NCI-H1436 (cell line): ENCODE measurements around the gene ERMP1.
"Not testable (repeated sequence)": the region's sequence is repeated elsewhere in the genome, so short reads cannot be mapped to it uniquely, and the experiment has no call there.

Experiments
- DNase-seq: peaks from one replicate; lab custom pipeline; 2025; lab: John Stamatoyannopoulos, UW

ERMP1 gene

GRCh38 chr9:5817862-5818261 lies 15.1 kb downstream of the ERMP1 start:
- DNase-seq = no peak

- DNase-seq = no peak
These were observed 17.5 kb downstream of the ERMP1 start for GRCh38 chr9:5815461-5815860.

GRCh38 chr9:5813824-5814223 lies 19.1 kb downstream of the ERMP1 start:
- no peak for DNase-seq

GRCh38 chr9:5811751-5812150 lies 21.2 kb downstream of the ERMP1 start:
- DNase-seq = no peak

- no peak for DNase-seq
These were observed 27.4 kb downstream of the ERMP1 start for GRCh38 chr9:5805478-5805877.

GRCh38 chr9:5801739-5802113 lies 31.2 kb downstream of the ERMP1 start:
- no peak for DNase-seq

GRCh38 chr9:5800969-5801738 lies 31.8 kb downstream of the ERMP1 start:
- DNase-seq = no peak

GRCh38 chr9:5800378-5800777 lies 32.5 kb downstream of the ERMP1 start:
- DNase-seq = not testable (repeated sequence)

GRCh38 chr9:5799314-5799713 lies 33.6 kb downstream of the ERMP1 start:
- DNase-seq = no peak

GRCh38 chr9:5798581-5798980 lies 34.3 kb downstream of the ERMP1 start:
- no peak for DNase-seq

GRCh38 chr9:5796298-5796697 lies 36.6 kb downstream of the ERMP1 start:
- no peak for DNase-seq

- DNase-seq = no peak
These were observed 39.1 kb downstream of the ERMP1 start for GRCh38 chr9:5793812-5794211.

- DNase-seq = no peak
These were observed 41.0 kb downstream of the ERMP1 start for GRCh38 chr9:5791870-5792269.

- no peak for DNase-seq
These were observed 42.0 kb downstream of the ERMP1 start for GRCh38 chr9:5790923-5791322.

GRCh38 chr9:5789489-5789888 lies 43.4 kb downstream of the ERMP1 start:
- no peak for DNase-seq

GRCh38 chr9:5787759-5788302 lies 45.1 kb downstream of the ERMP1 start:
- no peak for DNase-seq

GRCh38 chr9:5787220-5787619 lies 45.7 kb downstream of the ERMP1 start:
- DNase-seq = no peak

GRCh38 chr9:5786370-5787127 lies 46.4 kb downstream of the ERMP1 start:
- DNase-seq = no peak

GRCh38 chr9:5784526-5785315 lies 48.2 kb downstream of the ERMP1 start:
- DNase-seq = no peak

- no peak for DNase-seq
These were observed 48.9 kb downstream of the ERMP1 start for GRCh38 chr9:5783982-5784381.

- DNase-seq = not testable (repeated sequence)
These were observed 49.5 kb downstream of the ERMP1 start for GRCh38 chr9:5783420-5783819.

GRCh38 chr9:5779705-5780218 lies 53.2 kb downstream of the ERMP1 start:
- DNase-seq = not testable (repeated sequence)
